Stimulated activated memory B cell treated with anti-CD40 and anti-IgM and Interleukin-4, amounts not matched to agents 10 μg/mL and 1 μg/mL and 100 μg/mL, for 72 hours (primary cell): ENCODE measurements around the gene SMG9.
"Not testable (repeated sequence)": the region's sequence is repeated elsewhere in the genome, so short reads cannot be mapped to it uniquely, and the experiment has no call there.

Experiments used
- ATAC-seq: fragments of 150-1000 bp; cut with Tn5 transposase; 2 replicates; pipeline ENCODE4 v1.10.0; 2021
- H3K27ac Mint-ChIP-seq: one replicate; pipeline ENCODE4 v1.8.0; 2022; ENCODE audit warnings: mild to moderate bottlenecking, mixed read lengths
- H3K27me3 Mint-ChIP-seq: one replicate; pipeline ENCODE4 v1.8.0; 2022; ENCODE audit warnings: mixed read lengths
- H3K36me3 Mint-ChIP-seq: one replicate; pipeline ENCODE4 v1.8.0; 2022; ENCODE audit warnings: mixed read lengths
- H3K4me1 Mint-ChIP-seq: one replicate; pipeline ENCODE4 v1.8.0; 2022; ENCODE audit warnings: mixed read lengths
- H3K4me3 Mint-ChIP-seq: one replicate; pipeline ENCODE4 v1.8.0; 2022; ENCODE audit warnings: mild to moderate bottlenecking, moderate library complexity, mixed read lengths
- H3K9me3 Mint-ChIP-seq: one replicate; pipeline ENCODE4 v1.8.0; 2022; ENCODE audit warnings: mixed read lengths

The SMG9 gene

DNA sequence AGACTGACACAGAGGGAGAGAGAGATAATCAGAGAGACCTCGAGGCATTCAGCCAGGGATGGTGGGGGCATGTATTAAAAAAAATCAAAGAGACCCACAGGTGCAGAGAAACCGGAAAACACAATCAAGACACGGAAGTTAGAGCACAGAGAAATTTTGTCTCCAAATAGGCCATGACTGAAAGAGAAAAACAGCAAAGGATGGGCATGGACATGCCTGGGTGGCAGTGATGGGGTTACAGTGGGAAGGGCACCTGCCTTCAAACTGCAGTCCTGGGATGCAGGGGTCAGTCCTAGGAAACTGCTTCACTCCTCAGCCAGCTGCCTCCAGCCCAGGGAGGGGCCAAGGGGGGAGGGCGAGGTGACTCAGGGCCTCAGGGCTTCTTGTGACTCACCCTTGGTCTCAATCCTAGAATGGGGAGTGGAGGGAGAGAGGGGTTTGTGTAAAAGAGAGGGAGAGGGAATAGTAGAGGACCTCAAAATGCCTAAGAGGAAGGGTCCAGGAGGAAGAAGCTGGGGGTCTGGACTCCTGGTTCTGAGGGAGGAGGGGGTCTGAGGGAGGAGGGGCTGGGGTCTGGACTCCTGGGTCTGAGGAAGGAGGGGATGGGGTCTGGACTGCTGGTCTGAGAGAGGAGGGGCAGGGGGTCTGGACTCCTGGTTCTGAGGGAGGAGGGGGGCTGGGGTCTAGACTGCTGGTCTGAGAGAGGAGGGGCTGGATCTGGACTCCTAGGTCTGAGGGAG is 29.6 kb upstream of the SMG9 start:
- peaks cover 7% of the 10 kb centered on the region for H3K27me3 Mint-ChIP-seq
- H3K4me3 Mint-ChIP-seq, result peak overlapping the region; percentile 82
- H3K36me3 Mint-ChIP-seq, result peaks cover 5% of the 10 kb centered on the region
- H3K27ac Mint-ChIP-seq, result peak overlapping the region; percentile 93
- peaks cover 3% of the 10 kb centered on the region for H3K9me3 Mint-ChIP-seq
- no peak for ATAC-seq
- peaks cover 57% of the 10 kb centered on the region for H3K4me1 Mint-ChIP-seq

DNA sequence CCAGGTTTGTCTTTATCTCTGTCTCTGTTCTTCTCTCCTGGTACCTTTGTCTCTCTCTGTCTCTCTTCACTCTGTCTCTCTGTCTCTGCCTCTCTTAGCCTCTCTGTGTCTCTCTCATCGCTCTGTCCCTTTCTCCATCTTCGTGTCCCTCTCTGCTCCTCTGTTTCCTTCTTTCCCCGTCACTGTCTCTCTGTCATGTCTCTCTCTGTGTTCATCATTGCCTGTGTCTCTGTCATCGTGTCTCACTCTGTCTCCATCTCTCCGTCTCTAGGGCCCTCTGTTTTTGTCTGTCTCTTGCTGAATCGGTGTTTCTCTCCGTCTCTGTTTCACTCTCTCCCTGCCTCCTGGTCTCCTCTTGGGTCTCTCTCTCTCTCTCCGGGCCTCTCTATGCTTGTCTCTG is 28.9 kb upstream of the SMG9 start:
- ATAC-seq, result no peak
- H3K27me3 Mint-ChIP-seq, result peaks cover 1% of the 10 kb centered on the region

DNA sequence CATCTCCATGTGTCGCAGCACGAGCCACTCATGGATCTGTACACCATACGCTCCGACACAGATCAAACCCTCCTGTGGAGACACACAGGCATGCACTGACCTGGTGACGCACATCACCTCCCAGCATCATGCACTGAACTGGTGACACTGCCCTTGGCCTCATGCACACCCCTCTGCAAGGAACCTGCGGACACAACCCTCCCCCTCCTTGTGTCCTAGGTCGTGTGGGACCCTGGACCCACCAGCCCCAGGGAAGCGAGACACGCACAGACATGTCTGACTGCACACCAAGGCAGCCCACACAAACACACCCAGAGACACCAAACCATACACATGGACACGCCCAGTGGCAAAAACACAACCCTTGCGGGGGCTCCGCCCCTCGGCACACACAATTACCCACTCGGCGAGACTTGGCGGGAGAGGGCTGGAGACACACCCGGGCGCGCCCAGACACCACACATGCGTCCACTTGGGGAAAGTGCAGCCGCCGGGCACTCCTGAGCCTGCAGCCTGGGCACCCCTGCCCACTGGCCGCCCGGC is 28.0 kb upstream of the SMG9 start:
- no peaks in the 10 kb centered on the region for H3K27me3 Mint-ChIP-seq
- H3K9me3 Mint-ChIP-seq, result peaks cover 3% of the 10 kb centered on the region
- peak overlapping the region; percentile 93 for H3K27ac Mint-ChIP-seq
- peaks cover 8% of the 10 kb centered on the region for H3K36me3 Mint-ChIP-seq
- H3K4me3 Mint-ChIP-seq, result peak overlapping the region; percentile 82
- peaks cover 69% of the 10 kb centered on the region for H3K4me1 Mint-ChIP-seq
- ATAC-seq, result peak; percentile 75

More for the DNA sequence above, 28.9 kb upstream of the SMG9 start:
- H3K36me3 Mint-ChIP-seq, result peaks cover 8% of the 10 kb centered on the region
- H3K27ac Mint-ChIP-seq, result peak overlapping the region; percentile 93
- peak overlapping the region; percentile 82 for H3K4me3 Mint-ChIP-seq
- peaks cover 3% of the 10 kb centered on the region for H3K9me3 Mint-ChIP-seq
- peaks cover 60% of the 10 kb centered on the region for H3K4me1 Mint-ChIP-seq

DNA sequence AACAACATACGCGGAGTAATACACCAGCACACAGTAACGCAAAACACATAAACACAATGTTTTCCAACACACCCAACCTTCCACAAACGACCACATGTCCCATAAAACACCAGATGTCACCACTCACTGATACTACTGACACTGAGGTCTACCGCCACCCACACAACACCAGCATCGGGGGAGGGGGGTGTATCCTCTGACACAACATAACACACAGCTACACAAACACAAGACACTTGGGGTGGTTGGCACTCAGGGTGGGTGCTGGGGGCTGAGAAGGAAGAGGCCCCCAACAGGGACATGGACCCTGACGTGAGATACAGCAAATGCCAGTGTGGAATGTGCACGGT is 27.5 kb upstream of the SMG9 start:
- Mint-ChIP-seq H3K4me3 (peak overlapping the region; percentile 82), H3K27ac (peak overlapping the region; percentile 93), H3K9me3 (peaks cover 3% of the 10 kb centered on the region), H3K36me3 (peaks cover 9% of the 10 kb centered on the region), H3K4me1 (peaks cover 74% of the 10 kb centered on the region), H3K27me3 (no peaks in the 10 kb centered on the region)
- no peak for ATAC-seq

- no peak for ATAC-seq
- Mint-ChIP-seq H3K27me3 (no peaks in the 10 kb centered on the region), H3K27ac (peak overlapping the region; percentile 93), H3K4me1 (peaks cover 79% of the 10 kb centered on the region), H3K9me3 (peaks cover 3% of the 10 kb centered on the region), H3K36me3 (peaks cover 14% of the 10 kb centered on the region), H3K4me3 (peak overlapping the region; percentile 82)
Observed at GRCh38 chr19:43781630-43782310, 27.0 kb upstream of the SMG9 start.

DNA sequence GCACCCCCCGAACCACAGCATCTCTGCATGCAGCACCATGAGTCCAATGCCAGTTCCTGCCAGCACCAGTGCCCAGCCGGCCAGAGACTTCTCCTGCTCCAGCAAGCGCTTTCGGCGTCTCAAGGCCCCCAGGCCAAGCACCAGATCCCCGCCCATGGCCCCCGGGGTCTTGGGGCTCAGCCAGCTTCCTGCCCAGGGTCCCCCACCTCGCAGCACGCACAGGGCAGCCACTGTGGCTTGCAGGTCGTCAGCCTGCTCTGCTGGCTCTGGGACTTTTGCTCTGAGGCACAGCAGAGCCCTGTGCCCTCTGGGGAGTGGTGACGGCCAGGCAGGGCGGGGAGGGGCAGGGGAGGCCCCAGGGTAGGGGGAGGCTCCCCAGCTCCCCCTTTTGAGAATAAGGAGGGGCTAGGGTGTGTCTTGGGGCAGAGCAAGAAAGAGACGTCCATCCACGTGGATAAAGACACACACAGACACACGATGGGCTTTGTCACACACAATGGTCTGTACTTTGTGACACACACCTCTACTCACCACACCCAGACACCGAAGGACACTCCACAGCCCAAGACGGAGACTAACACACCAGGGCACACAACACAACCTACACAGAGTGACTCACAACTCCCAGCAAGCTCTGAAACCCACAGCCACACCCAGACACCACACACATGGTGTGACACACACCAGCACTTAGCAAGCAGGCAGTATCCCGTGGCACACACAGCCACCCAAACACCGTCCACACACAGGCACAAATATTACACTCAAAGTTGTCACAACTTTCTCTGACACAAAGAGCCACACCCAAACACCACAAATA is 26.2 kb upstream of the SMG9 start, which contains the start of gene KCNN4:
KCNN4 (minus strand) TSS at position 268 of the 820 bp plus-strand sequence; CDS start at position 156, 112 bp downstream.
- peak; percentile 85 for ATAC-seq
- Mint-ChIP-seq H3K9me3 (peaks cover 3% of the 10 kb centered on the region), H3K4me1 (peaks cover 88% of the 10 kb centered on the region), H3K27me3 (no peaks in the 10 kb centered on the region), H3K4me3 (peak within 1 kb of the TSS; percentile 82), H3K27ac (peak within 1 kb of the TSS; percentile 93), H3K36me3 (peaks cover 22% of the 10 kb centered on the region)

DNA sequence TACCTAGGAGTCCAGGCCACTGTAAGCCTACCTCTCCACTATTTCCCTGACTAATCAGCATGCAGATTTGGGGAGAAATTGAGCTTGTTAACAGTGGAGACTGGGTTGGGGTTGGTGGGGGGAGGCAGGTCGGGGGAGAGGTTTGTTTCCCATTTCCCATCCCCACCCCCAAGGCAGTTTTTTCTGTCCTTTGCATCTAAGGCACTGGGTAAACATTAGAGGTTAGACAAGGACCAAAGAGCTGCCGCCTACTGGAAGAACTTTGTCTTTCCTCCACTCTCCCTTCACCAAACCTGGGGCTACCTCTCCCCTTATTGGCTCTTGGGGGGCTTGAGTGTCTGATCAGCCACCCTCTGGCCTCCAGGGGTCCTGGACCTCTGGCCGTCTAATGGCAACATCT is 25.1 kb upstream of the SMG9 start:
- Mint-ChIP-seq H3K4me1 (peaks cover 92% of the 10 kb centered on the region), H3K27ac (peak overlapping the region; percentile 93), H3K4me3 (peak overlapping the region; percentile 82), H3K27me3 (no peaks in the 10 kb centered on the region), H3K36me3 (peaks cover 32% of the 10 kb centered on the region), H3K9me3 (peaks cover 3% of the 10 kb centered on the region)
- no peak for ATAC-seq

DNA sequence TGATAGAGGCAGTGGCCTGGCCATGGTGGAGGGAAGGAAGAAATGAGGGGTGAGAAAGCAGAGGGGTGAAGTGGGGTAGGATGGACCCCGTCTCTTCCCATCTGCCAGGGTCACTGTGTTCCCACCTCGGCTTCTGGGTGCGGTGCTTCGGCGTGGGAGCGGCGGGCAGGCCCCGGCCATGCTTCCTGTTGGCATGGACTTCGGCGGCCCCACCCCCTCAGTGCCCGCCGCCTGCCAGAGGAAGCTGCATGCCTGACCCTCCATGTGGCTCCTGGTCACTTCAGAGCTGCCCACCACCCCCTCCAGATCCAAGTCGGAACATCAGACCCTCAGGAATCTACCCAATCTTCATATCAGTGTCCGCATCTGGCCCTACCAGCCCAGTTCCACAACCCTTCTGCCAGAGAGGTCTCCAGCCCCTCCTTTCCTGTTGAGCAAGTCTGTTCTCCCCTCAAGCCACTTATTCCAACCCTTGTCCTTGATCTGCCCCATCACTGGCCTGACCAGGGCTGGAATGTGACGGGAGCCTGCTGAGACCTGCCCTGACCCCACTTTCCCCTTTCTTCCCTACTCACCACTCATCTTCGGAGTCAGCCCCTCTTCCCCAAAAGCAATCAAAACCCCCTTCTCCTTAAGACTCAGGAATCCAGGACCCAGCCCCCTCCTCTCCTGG is 24.5 kb upstream of the SMG9 start:
- peak overlapping the region; percentile 82 for H3K4me3 Mint-ChIP-seq
- H3K4me1 Mint-ChIP-seq, result peaks cover 86% of the 10 kb centered on the region
- peaks cover 3% of the 10 kb centered on the region for H3K9me3 Mint-ChIP-seq
- H3K36me3 Mint-ChIP-seq, result peaks cover 32% of the 10 kb centered on the region
- peak overlapping the region; percentile 93 for H3K27ac Mint-ChIP-seq
- no peak for ATAC-seq
- H3K27me3 Mint-ChIP-seq, result no peaks in the 10 kb centered on the region

- Mint-ChIP-seq H3K36me3 (peaks cover 34% of the 10 kb centered on the region), H3K27me3 (no peaks in the 10 kb centered on the region), H3K27ac (peak overlapping the region; percentile 93), H3K9me3 (peaks cover 3% of the 10 kb centered on the region), H3K4me1 (peaks cover 80% of the 10 kb centered on the region), H3K4me3 (peak overlapping the region; percentile 82)
- no peak for ATAC-seq
Observed at GRCh38 chr19:43778651-43779050, 23.9 kb upstream of the SMG9 start.

DNA sequence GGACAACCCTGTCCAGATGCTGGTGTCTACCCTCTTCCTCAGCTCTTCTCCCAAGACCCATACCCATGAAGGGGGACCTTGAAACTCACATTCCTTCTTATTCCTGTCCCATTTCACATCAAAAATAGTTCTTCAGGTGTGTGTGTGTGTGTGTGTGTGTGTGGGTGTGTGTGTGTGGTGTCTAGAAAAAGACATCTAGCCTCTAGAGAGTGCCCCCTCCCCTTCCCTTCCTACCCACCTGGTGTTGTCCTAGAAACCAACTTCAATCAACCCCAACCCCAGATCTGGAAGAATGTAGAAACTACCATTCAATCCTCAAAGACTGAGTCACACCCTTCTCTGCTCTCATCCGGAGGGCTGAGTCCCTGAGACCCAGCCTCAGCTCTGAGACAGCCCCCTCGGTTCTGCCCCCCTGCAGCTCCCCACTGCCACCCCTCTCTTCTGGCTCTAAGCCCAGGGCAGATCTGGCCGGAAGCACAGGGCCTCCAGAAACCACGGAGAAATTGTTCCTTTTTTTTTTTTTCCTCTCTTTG is 22.5 kb upstream of the SMG9 start:
- no peak for ATAC-seq
- Mint-ChIP-seq H3K27ac (peak overlapping the region; percentile 93), H3K4me1 (peaks cover 70% of the 10 kb centered on the region), H3K27me3 (no peaks in the 10 kb centered on the region), H3K9me3 (no peaks in the 10 kb centered on the region), H3K4me3 (peak overlapping the region; percentile 82), H3K36me3 (peaks cover 43% of the 10 kb centered on the region)

DNA sequence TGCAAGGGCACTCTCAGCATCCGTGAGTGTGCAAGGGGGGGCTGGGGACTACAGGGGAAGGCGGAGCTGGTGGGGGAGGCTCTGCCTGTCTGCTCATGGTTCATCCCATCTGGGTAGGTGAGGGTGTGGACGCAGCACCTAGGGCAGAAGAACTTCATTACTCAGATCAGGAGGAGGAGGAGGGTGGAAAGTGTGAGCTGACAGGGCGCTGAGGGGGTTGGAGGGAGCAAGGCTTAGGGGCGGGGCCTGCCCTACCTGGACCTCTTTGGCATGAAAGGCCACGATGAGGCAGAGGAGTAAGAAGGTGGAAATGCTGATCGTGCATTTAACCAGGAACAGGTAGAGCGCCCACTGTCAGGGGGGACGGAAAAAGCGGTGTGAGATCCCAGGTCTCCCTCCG is 21.5 kb upstream of the SMG9 start:
- peaks cover 61% of the 10 kb centered on the region for H3K4me1 Mint-ChIP-seq
- H3K36me3 Mint-ChIP-seq, result peaks cover 46% of the 10 kb centered on the region
- H3K27ac Mint-ChIP-seq, result peak overlapping the region; percentile 93

DNA sequence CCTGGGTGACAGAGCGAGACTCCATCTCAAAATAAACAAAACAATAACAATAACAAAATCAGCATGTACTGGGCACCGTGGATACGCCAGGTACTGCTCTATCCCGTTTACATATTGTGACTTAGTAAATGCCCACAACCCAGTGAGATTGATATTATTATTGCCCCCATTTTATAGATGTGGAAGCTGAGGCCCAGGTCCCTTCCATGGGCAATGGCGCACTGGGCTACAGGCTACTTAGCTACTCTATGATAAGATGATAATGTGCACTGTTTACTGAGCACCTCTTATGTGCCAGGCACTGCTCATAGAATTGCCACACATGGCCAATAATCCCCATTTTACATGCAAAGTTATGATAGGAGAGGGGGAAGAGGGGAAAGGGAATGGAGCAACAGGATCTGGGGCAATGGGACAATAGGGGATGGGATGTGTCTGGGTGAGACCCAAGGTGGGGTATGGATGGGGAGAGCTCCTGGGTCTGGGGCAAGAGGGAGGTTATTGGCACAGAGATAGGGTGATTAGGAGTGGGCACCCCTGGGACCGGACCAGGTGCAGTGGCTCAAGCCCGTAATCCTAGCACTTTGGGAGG is 20.6 kb upstream of the SMG9 start:
- H3K27ac Mint-ChIP-seq, result peak overlapping the region; percentile 93
- peak overlapping the region; percentile 30 for H3K4me3 Mint-ChIP-seq

More for the DNA sequence above, 21.5 kb upstream of the SMG9 start:
- ATAC-seq, result no peak
- peak overlapping the region; percentile 82 for H3K4me3 Mint-ChIP-seq
- H3K9me3 Mint-ChIP-seq, result no peaks in the 10 kb centered on the region
- H3K27me3 Mint-ChIP-seq, result no peaks in the 10 kb centered on the region

DNA sequence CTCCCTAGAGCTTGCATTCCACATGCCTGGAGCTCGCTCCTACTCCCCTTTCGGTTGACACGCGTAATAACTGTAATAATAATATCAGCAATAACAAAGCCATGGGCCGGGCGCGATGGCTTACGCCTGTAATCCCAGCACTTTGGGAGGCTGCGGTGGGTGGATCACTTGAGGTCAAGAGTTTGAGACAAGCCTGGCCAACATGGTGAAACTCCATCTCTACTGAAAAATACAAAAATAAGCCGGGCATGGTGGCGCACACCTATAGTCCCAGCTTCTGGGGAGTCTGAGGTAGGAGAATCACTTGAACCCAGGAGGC is 20.1 kb upstream of the SMG9 start:
- not testable (repeated sequence) for H3K4me3 Mint-ChIP-seq, ATAC-seq, H3K27me3 Mint-ChIP-seq, H3K9me3 Mint-ChIP-seq
- Mint-ChIP-seq H3K4me1 (peaks cover 69% of the 10 kb centered on the region), H3K27ac (peak overlapping the region; percentile 93), H3K36me3 (peaks cover 58% of the 10 kb centered on the region)

More for the DNA sequence above, 20.6 kb upstream of the SMG9 start:
- ATAC-seq, result no peak
- peaks cover 64% of the 10 kb centered on the region for H3K4me1 Mint-ChIP-seq
- no peaks in the 10 kb centered on the region for H3K27me3 Mint-ChIP-seq
- peaks cover 54% of the 10 kb centered on the region for H3K36me3 Mint-ChIP-seq
- H3K9me3 Mint-ChIP-seq, result no peaks in the 10 kb centered on the region
